CD4-positive, alpha-beta T cell treated with Interleukin-17A for 4 hours (primary cell): ENCODE measurements around the gene MLNR.

Experiments used
- DNase-seq: peaks from one replicate; pipeline ENCODE4 v3.0.0-alpha.2; 2020; ENCODE audit warnings: mixed read lengths

MLNR gene

GRCh38 chr13:49220036-49220855 is at the start of gene MLNR:
MLNR (plus strand) TSS chr13:49220338; CDS start chr13:49220338, 0 bp downstream.
- peak; percentile 39 for DNase-seq

GRCh38 chr13:49171359-49171758 is 48.8 kb upstream of the MLNR start:
- no peak for DNase-seq

GRCh38 chr13:49183672-49184325 is 36.3 kb upstream of the MLNR start:
- DNase-seq, result no peak

GRCh38 chr13:49184621-49185020 is 35.5 kb upstream of the MLNR start:
- no peak for DNase-seq

- DNase-seq, result no peak
These were observed 34.9 kb upstream of the MLNR start for GRCh38 chr13:49185264-49185663.

GRCh38 chr13:49190901-49191300 is 29.2 kb upstream of the MLNR start:
- DNase-seq, result no peak

GRCh38 chr13:49206641-49207040 is 13.5 kb upstream of the MLNR start:
- DNase-seq, result no peak

GRCh38 chr13:49208619-49209018 is 11.5 kb upstream of the MLNR start:
- DNase-seq, result no peak

- DNase-seq, result no peak
These were observed 10.0 kb upstream of the MLNR start for GRCh38 chr13:49210114-49210513.

GRCh38 chr13:49210669-49211068 is 9.5 kb upstream of the MLNR start:
- no peak for DNase-seq

- no peak for DNase-seq
These were observed 6.6 kb upstream of the MLNR start for GRCh38 chr13:49213539-49213938.

GRCh38 chr13:49213997-49214916 is 5.9 kb upstream of the MLNR start:
- DNase-seq, result no peak

- peak; percentile 55 for DNase-seq
These were observed 5.2 kb upstream of the MLNR start for GRCh38 chr13:49214917-49215376.

GRCh38 chr13:49216334-49216733 is 3.8 kb upstream of the MLNR start:
- no peak for DNase-seq

GRCh38 chr13:49217962-49218492 is 2.1 kb upstream of the MLNR start:
- no peak for DNase-seq

- no peak for DNase-seq
These were observed 1.6 kb upstream of the MLNR start for GRCh38 chr13:49218493-49219051.

GRCh38 chr13:49219647-49220035 is 497 bp upstream of the MLNR start:
- no peak for DNase-seq

- no peak for DNase-seq
These were observed 885 bp downstream of the MLNR start for GRCh38 chr13:49220856-49221589.

- no peak for DNase-seq
These were observed 1.4 kb downstream of the MLNR start for GRCh38 chr13:49221590-49221965.

- no peak for DNase-seq
These were observed 5.3 kb downstream of the MLNR start for GRCh38 chr13:49225223-49226042.

GRCh38 chr13:49226613-49227012 is 6.5 kb downstream of the MLNR start:
- DNase-seq, result no peak
